Aorta (tissue), 5 donors: ENCODE results near the gene SLC16A5. TPM values are rescaled to one million over a fixed set of nuclear protein-coding genes. Genes with fewer than 3 reads are reported as not detected.
"Not testable (repeated sequence)": the region's sequence is repeated elsewhere in the genome, so short reads cannot be mapped to it uniquely, and the experiment has no call there.

ENCODE experiments used
- ATAC-seq: fragments of 200-7000 bp; cut with Tn5 transposase; one replicate; pipeline ENCODE4 v1.9.1; 2022; ENCODE audit warnings: moderate library complexity; ENCODE audit not compliant: low FRiP score
- DNase-seq, 2 donors: peaks; one replicate each; pipeline ENCODE4 v3.0.0-alpha.2; 2020
- H3K27ac ChIP-seq, 2 donors: one replicate each; pipeline ENCODE4 v1.5.1; 2013; ENCODE audit warnings: low read length in 2 of 2, mild to moderate bottlenecking in 2 of 2, moderate library complexity in 2 of 2, control low read depth in 1 of 2, inconsistent platforms in 1 of 2, low read depth in 1 of 2
- H3K27me3 ChIP-seq, 2 donors: one replicate each; pipeline ENCODE4 v1.6.1; 2013; ENCODE audit warnings: control low read depth in 1 of 2, low read length in 1 of 2, mild to moderate bottlenecking in 1 of 2, moderate library complexity in 1 of 2; ENCODE audit not compliant: insufficient read depth in 2 of 2, control insufficient read depth in 1 of 2
- H3K36me3 ChIP-seq, 2 donors: one replicate each; pipeline ENCODE4 v1.6.1; 2013; ENCODE audit warnings: control low read depth in 1 of 2, low read length in 1 of 2, mild to moderate bottlenecking in 1 of 2; ENCODE audit not compliant: insufficient read depth in 2 of 2, control insufficient read depth in 1 of 2
- H3K4me1 ChIP-seq, 2 donors: one replicate each; pipeline ENCODE4 v1.6.1; 2013; ENCODE audit warnings: low read length in 2 of 2, control low read depth in 1 of 2, mild to moderate bottlenecking in 1 of 2, moderate library complexity in 1 of 2; ENCODE audit not compliant: insufficient read depth in 2 of 2, control insufficient read depth in 1 of 2
- H3K4me3 ChIP-seq, 2 donors: one replicate each; pipeline ENCODE4 v1.5.1; 2013; ENCODE audit warnings: low read length in 2 of 2, control low read depth in 1 of 2, mild to moderate bottlenecking in 1 of 2
- H3K9me3 ChIP-seq: one replicate; pipeline ENCODE4 v1.6.1; 2013; ENCODE audit warnings: mild to moderate bottlenecking, low read length; ENCODE audit not compliant: control insufficient read depth
- WGBS, 2 donors: extraction: QIAGEN DNeasy Blood & Tissue Kit; methylation state at CpG; one replicate each; pipeline ENCODE4 v1.1.7; 2013; 5-methylcytosine and 5-hydroxymethylcytosine counted together
- intact Hi-C, 2 donors: fragments of 100-400 bp; cut with DNase I; formaldehyde crosslinking; loops; one replicate each; pipeline versions ENCODE4 v1.14.2 to v1.15.0; 2022
- long read RNA-seq, 2 donors: library from polyadenylated mRNA; unstranded; transcript quantifications; one replicate each; pipeline ENCODE4 v2.0.0, GENCODE V29; 2020 to 2021
- polyA plus RNA-seq, 2 donors: library from polyadenylated mRNA; stranded (reverse); fragments of 200-250 nt; gene quantifications; one replicate each; pipeline ENCODE4 v1.2.3, GENCODE V29; 2013
- total RNA-seq, 2 donors: library from RNA; stranded (reverse); fragmentation: NEBNext Ultra II Directional; extraction: Animal tissue kit (Norgen Biotek cat#: 25700); gene quantifications; one replicate each; pipeline ENCODE4 v1.2.1, GENCODE V29; 2021
- donor health status: healthy with polysubstance abuse.
- donor health status: Bipolar disorder and iron deficiency.
- donor health status: DM: no; HTN: no; CAD: no.
- donor health status: DM: no; HTN: no; CAD: no.
- donor health status: DM: yes; HTN: yes; CAD: no.

SLC16A5 gene
- total RNA-seq (10 to 100 TPM in 1 of 2 donors, 1 to 10 TPM in 1; 5.6 to 11.4 TPM), polyA plus RNA-seq (1 to 10 TPM; 7.8 to 7.9 TPM)
- long read RNA-seq, donor 1, partial matches to known transcripts, result 1 of 9 reads
- long read RNA-seq, donor 1, other reads (novel, unspliced or antisense), result 7 of 9 reads
- long read RNA-seq, donor 2, partial matches to known transcripts, result 0 of 7 reads
- long read RNA-seq, donor 2, other reads (novel, unspliced or antisense), result 6 of 7 reads

DNA sequence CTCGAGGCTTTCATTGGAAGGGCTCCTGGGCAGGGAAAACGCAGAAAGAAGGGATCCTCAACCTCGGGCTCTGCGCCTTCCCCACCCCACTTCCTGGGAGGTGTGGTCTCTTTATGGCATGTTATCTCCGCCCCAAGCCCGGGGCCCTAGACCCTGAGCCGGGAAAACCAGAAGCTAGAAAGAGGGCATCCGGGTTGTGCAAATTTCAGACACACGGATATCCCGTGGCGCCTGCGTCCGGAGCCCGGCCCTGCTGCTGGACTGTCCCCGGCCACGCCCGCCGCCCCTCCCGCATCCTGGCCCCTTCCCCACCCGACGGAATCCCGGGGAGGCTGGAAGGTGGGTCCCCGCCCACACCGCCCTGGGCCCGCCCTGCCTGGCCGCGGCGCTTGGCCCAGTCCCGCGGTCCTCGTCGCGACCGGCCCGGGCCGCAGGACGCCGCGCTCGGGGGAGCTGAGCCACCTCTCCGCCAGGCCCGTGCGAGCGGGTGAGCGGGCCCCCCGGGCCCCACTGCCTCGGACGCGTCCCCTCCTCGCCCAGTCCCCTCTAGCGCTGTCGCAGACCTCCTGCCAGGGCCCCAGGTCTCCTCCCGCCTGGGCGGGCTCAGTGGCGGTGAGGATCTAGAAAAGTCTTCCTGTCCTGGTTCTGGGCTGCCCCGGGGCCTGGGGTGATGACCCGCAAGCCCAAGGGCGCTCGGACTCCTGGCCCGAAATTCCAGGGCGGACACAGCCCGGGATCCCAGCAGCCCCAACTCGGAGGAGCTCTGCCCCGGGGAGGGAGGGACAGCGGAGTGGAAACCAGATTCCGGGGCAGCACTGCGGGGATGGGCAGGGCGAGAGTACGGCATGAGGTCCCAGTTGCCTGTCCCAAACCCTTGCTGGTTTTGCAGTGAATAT lies at the start of gene SLC16A5:
Gene SLC16A5, plus strand, starts transcription at position 397 of the 896 bp plus-strand sequence. CDS start 5,683 bp downstream, outside the sequence.
- DNase-seq, result peak; percentile 91 to 92
- Histone ChIP-seq H3K27me3 (no peaks in the 10 kb centered on the region), H3K27ac (no peak within 1 kb of the TSS), H3K36me3 (no peaks in the 10 kb centered on the region), H3K4me3 (no peak within 1 kb of the TSS), H3K9me3 (no peaks in the 10 kb centered on the region), H3K4me1 (no peaks in the 10 kb centered on the region)
- intact Hi-C loops, result no loop called here
- ATAC-seq, result peak; percentile 88
- WGBS, 2 donors, result 11 to 12% methylated on average over 58 to 69 of the region's 69 CpGs

DNA sequence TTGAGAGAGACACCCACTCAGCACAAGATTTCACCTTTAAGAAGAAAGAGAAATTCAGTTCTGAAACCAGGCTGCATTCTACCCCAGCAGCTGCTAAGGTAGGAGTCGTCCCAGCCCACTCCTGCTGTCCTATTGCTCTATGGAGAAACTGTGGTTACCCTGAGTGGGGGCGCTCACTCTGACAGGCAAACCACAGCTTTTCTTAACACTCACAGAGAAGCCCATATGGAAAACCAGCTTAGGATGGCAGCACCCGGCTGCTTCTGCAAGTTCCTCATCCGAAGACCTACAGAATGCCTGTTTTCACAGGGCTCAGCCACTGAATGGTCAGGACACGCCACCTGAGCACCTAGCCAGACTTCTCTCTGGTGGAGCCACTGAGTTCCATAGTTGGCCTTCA lies 48.5 kb upstream of the SLC16A5 start:
- 90 to 93% methylated on average over 5 of the region's 5 CpGs for WGBS, 2 donors
- Histone ChIP-seq H3K4me1 (no peaks in the 10 kb centered on the region), H3K9me3 (no peaks in the 10 kb centered on the region), H3K36me3 (peaks cover 0 to 5% of the 10 kb centered on the region in 2 donors), H3K27me3 (no peaks in the 10 kb centered on the region), H3K4me3 (no peak overlapping the region), H3K27ac (no peak overlapping the region)
- DNase-seq, result no peak
- intact Hi-C loops, result no loop called here
- no peak for ATAC-seq

DNA sequence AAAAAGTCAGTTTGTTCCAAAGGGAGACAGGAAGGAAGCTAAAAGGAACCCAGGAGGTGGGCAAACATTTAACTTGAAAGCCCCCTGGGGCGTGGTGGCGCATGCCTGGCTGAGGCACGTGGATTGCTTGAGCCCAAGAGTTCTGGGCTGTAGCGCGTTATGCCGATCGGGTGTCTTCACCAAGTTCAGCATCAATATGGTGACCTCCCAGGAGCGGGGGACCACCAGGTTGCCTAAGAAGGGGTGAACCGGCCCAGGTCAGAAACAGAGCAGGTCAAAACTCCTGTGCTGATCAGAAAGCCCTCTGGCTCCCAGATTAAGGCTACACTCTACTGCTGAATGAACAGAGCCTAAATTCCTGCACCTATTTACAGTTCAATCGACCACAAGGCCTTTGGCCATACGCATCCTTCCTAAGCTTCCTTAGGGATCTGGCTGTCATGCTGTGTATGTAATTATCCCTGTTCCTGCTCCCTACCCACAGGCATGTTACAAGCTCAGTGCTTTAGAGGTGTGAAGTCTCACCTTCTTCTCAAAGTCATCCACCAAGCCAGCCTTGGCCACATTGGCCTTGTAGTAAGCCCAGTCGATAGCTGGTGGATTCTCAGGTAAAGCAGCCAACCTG lies 46.0 kb upstream of the SLC16A5 start:
- H3K4me1 ChIP-seq, result no peaks in the 10 kb centered on the region
- H3K36me3 ChIP-seq, result peaks cover 0 to 5% of the 10 kb centered on the region in 2 donors
- no peak for DNase-seq
- ATAC-seq, result no peak
- 76 to 82% methylated on average over 12 of the region's 12 CpGs for WGBS, 2 donors
- no peaks in the 10 kb centered on the region for H3K27me3 ChIP-seq
- H3K9me3 ChIP-seq, result no peaks in the 10 kb centered on the region
- no peak overlapping the region for H3K27ac ChIP-seq
- intact Hi-C loops, result no loop called here
- no peak overlapping the region for H3K4me3 ChIP-seq

DNA sequence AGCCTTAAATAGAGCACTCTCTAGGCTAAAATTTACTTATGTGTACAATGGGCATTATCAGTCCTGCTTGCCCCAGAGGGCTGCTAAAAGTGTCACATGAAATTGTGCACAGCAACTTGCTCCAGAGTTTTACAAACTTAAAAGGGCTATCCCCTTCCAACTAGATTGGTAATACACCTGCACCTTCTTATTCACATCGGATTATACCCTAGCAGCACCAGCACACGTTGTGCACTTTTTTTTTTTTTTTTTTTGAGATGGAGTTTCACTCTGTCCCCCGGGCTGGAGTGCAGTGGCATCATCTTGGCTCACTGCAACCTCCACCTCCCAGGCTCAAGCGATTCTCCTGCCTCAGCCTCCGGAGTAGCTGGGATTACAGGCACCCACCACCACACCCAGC lies 44.0 kb upstream of the SLC16A5 start:
- H3K9me3 ChIP-seq, H3K27me3 ChIP-seq, H3K36me3 ChIP-seq, H3K4me1 ChIP-seq, intact Hi-C loops, DNase-seq, H3K27ac ChIP-seq, ATAC-seq, H3K4me3 ChIP-seq: not testable (repeated sequence)
- WGBS, 2 donors, result 66 to 68% methylated on average over 5 of the region's 5 CpGs

- WGBS, 2 donors, result 71 to 77% methylated on average over 7 of the region's 7 CpGs
- intact Hi-C loops, result loop anchor here in 1 of 2 donors (5.0 kb wide), 1 partner anchor 63 kb away; the partner anchor contains the start of gene ARMC7
- no peak for DNase-seq
- Histone ChIP-seq H3K36me3 (peaks cover 0 to 2% of the 10 kb centered on the region in 2 donors), H3K4me3 (no peak overlapping the region), H3K27me3 (no peaks in the 10 kb centered on the region), H3K27ac (no peak overlapping the region), H3K4me1 (peaks cover 0 to 2% of the 10 kb centered on the region in 2 donors), H3K9me3 (no peaks in the 10 kb centered on the region)
- ATAC-seq, result no peak
These were observed 43.0 kb upstream of the SLC16A5 start for GRCh38 chr17:75044716-75045115.

DNA sequence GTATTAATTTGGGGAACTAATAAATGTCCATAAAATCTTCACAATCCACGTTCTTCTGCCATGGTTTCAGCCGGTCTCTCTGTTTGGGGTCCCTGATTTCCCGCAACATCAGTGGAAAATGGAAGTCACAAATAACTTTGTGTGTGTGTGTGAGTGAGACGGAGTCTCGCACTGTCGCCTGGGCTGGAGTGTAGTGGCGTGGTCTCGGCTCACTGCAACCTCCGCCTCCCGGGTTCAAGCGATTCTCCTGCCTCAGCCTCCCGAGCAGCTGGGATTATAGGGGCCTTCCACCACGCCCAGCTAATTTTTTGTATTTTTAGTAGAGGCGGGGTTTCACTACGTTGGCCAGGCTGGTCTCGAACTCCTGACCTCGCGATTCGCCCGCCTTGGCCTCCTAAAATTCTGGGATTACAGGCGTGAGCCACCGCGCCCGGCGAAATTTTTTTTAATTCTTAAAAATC lies 41.8 kb upstream of the SLC16A5 start:
- peak in 1 of 2 donors; percentile 85 for DNase-seq
- intact Hi-C loops, result loop anchor here in 1 of 2 donors (5.0 kb wide), 1 partner anchor 61 kb away; the partner anchor contains the start of gene ARMC7
- H3K4me3 ChIP-seq, result peak overlapping the region in 1 of 2 donors; percentile 85
- H3K36me3 ChIP-seq, H3K27ac ChIP-seq, H3K4me1 ChIP-seq, ATAC-seq, H3K27me3 ChIP-seq, H3K9me3 ChIP-seq: not testable (repeated sequence)
- WGBS, 2 donors, result 11 to 12% methylated on average over 25 of the region's 25 CpGs

DNA sequence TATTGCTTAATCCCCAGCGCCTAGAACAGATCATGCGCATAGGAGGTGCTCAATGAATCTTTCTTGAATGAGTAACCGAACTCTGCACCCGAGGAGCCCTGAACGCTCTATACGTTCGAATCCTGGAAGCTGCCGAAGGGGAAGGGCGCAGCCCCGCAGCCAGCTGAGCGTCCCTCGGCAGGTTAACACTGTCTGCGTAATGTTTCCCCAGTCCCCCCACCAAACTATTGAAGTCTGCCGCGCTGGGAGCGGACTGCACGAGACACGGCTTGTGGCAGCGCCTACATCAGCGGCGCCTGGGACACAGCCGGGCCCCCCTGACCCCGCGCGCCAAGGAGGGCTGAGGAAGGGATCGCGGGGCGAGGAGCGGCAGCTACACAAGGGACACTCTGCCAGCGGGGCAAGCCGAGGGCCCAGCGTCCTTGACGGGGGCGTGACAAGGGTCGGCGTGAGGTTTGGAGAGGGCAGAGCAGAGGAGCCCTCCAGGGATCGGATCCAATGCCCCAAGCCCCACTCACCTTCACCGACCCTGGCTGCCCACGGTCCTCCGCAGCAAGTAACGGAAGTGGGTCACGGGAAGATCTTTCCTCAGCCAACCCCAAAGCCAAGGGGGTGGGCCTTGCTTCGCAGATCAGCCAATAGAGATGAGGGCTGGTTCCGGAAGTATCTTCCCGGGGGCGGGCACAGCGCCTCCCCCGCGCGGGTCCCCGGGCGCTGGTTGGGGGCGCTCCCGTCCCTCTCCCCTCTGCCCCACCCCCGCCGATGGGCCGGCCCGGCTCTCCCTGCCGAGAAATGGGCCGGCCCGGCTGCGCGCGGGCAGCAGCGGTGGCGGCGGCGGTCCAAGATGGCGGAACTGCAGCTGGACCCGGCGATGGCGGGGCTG lies 41.1 kb upstream of the SLC16A5 start, which contains the start of the genes ATP5PD and KCTD2:
Gene ATP5PD, minus strand, starts transcription at position 563 of the 883 bp plus-strand sequence. CDS start 4,319 bp downstream, outside the sequence.
Gene KCTD2, plus strand, starts transcription at position 819 of the 883 bp plus-strand sequence. Its CDS starts 26 bp downstream, at position 845.
- Histone ChIP-seq H3K36me3 (peaks cover 0 to 2% of the 10 kb centered on the region in 2 donors), H3K27ac (peak within 1 kb of the TSS; percentile 47 to 99), H3K27me3 (no peaks in the 10 kb centered on the region), H3K4me1 (peaks cover 0 to 2% of the 10 kb centered on the region in 2 donors), H3K9me3 (no peaks in the 10 kb centered on the region), H3K4me3 (peak within 1 kb of the TSS; percentile 96 to 99)
- DNase-seq (peak; percentile 98), ATAC-seq (peak; percentile 100)
- intact Hi-C loops, result loop anchor here in 1 of 2 donors (5.0 kb wide), 1 partner anchor 61 kb away; the partner anchor contains the start of gene ARMC7
- WGBS, 2 donors, result 0% methylated on average over 66 to 72 of the region's 72 CpGs
